Neural cell (in vitro differentiated cells): ENCODE data around the gene AICDA. TPM values are rescaled to one million over a fixed set of nuclear protein-coding genes. Genes with fewer than 3 reads are reported as not detected.

Experiments
- H2AFZ ChIP-seq: fragments of 200-600, 300-800 bp; sonication (generic), shearing (Covaris generic); 2 replicates; pipeline ENCODE4 v1.6.0; 2014; ENCODE audit warnings: low read depth, mild to moderate bottlenecking, antibody characterized with exemption, low read length, moderate library complexity
- H3F3A ChIP-seq: fragments of 200-600 bp; shearing (Covaris generic); 2 replicates; pipeline ENCODE4 v1.6.1; 2016; ENCODE audit warnings: mild to moderate bottlenecking, moderate library complexity, mixed read lengths, antibody characterized with exemption, low read length; ENCODE audit not compliant: insufficient read depth, poor library complexity, severe bottlenecking
- H3K27ac ChIP-seq: fragments of 200-600, 300-800 bp; sonication (generic), shearing (Covaris generic); 2 replicates; pipeline ENCODE4 v1.5.1; 2014; ENCODE audit warnings: mild to moderate bottlenecking, low read length, moderate library complexity
- H3K27me3 ChIP-seq: fragments of 300-800, 200-600 bp; sonication (generic), shearing (Covaris generic); 2 replicates; pipeline ENCODE4 v1.6.0; 2014; ENCODE audit warnings: mild to moderate bottlenecking, low read depth, low read length, moderate library complexity; ENCODE audit not compliant: insufficient read depth
- H3K36me3 ChIP-seq: fragments of 300-800, 200-600 bp; sonication (generic), shearing (Covaris generic); 2 replicates; pipeline ENCODE4 v1.5.1; 2014; ENCODE audit warnings: mild to moderate bottlenecking, antibody characterized with exemption, low read length, moderate library complexity; ENCODE audit not compliant: insufficient read depth
- H3K4me2 ChIP-seq: fragments of 300-800, 200-600 bp; sonication (generic), shearing (Covaris generic); 2 replicates; pipeline ENCODE4 v1.6.0; 2014; ENCODE audit warnings: mild to moderate bottlenecking, low read length
- H3K4me3 ChIP-seq: fragments of 300-800, 200-600 bp; sonication (generic), shearing (Covaris generic); 2 replicates; pipeline ENCODE4 v1.5.1; 2014; ENCODE audit warnings: mild to moderate bottlenecking, low read length, moderate library complexity
- H3K79me2 ChIP-seq: fragments of 200-600 bp; shearing (Covaris generic); replicated peaks from 2 replicates; pipeline ENCODE4 v1.6.0; 2014; ENCODE audit warnings: mild to moderate bottlenecking, low read length, moderate library complexity; ENCODE audit not compliant: insufficient read depth
- H3K9ac ChIP-seq: fragments of 300-800, 200-600 bp; sonication (generic), shearing (Covaris generic); 2 replicates; pipeline ENCODE4 v1.6.1; 2016; ENCODE audit warnings: mild to moderate bottlenecking, low read length, mixed read lengths
- H3K9me2 ChIP-seq: fragments of 200-600 bp; shearing (Covaris generic); 2 replicates; pipeline ENCODE4 v1.6.1; 2016; ENCODE audit warnings: mild to moderate bottlenecking, low read length, mixed read lengths; ENCODE audit not compliant: insufficient read depth
- H3K9me3 ChIP-seq: fragments of 200-600, 300-800 bp; sonication (generic), shearing (Covaris generic); 2 replicates; pipeline ENCODE4 v1.6.1; 2016; ENCODE audit warnings: mild to moderate bottlenecking, mixed run types, low read length, moderate library complexity, mixed read lengths
- H4K20me1 ChIP-seq: fragments of 200-600 bp; shearing (Covaris generic); 2 replicates; pipeline ENCODE4 v1.6.1; 2016; ENCODE audit warnings: mild to moderate bottlenecking, mixed run types; ENCODE audit not compliant: insufficient read depth
- CTCF ChIP-seq: fragments of 450-650 bp; IDR thresholded peaks from 2 replicates; pipeline ENCODE4 v1.5.1; 2014; ENCODE audit warnings: antibody characterized with exemption, mild to moderate bottlenecking, moderate library complexity; ENCODE audit not compliant: poor library complexity, severe bottlenecking
- EP300 ChIP-seq: fragments of 450-650 bp; conservative IDR thresholded peaks from 2 replicates; pipeline ENCODE4 v1.6.1; 2014; ENCODE audit warnings: antibody characterized with exemption, mild to moderate bottlenecking, moderate library complexity; ENCODE audit not compliant: poor library complexity, severe bottlenecking
- EZH2 ChIP-seq: fragments of 200-600, 300-800 bp; shearing (Covaris generic), sonication (generic); IDR thresholded peaks from 2 replicates; pipeline ENCODE4 v1.6.1; 2014; ENCODE audit warnings: antibody characterized with exemption, low read length, borderline replicate concordance, mild to moderate bottlenecking; ENCODE audit not compliant: insufficient read depth, poor library complexity, severe bottlenecking
- MXI1 ChIP-seq: fragments of 450-650 bp; conservative IDR thresholded peaks from 2 replicates; pipeline ENCODE4 v1.6.1; 2014; ENCODE audit warnings: antibody characterized with exemption, mild to moderate bottlenecking; ENCODE audit not compliant: poor library complexity, severe bottlenecking
- POLR2AphosphoS5 ChIP-seq: IDR thresholded peaks from 2 replicates; pipeline ENCODE4 v1.6.1; 2012
- RAD21 ChIP-seq: fragments of 450-650 bp; conservative IDR thresholded peaks from 2 replicates; pipeline ENCODE4 v1.6.1; 2014; ENCODE audit warnings: antibody characterized with exemption, mild to moderate bottlenecking, moderate library complexity
- SMC3 ChIP-seq: fragments of 450-650 bp; conservative IDR thresholded peaks from 2 replicates; pipeline ENCODE4 v1.6.1; 2014; ENCODE audit warnings: antibody characterized with exemption, mild to moderate bottlenecking, moderate library complexity; ENCODE audit not compliant: poor library complexity
- TAF1 ChIP-seq: IDR thresholded peaks from 2 replicates; pipeline ENCODE4 v1.6.1; 2012; ENCODE audit warnings: low read depth
- polyA plus RNA-seq: library from polyadenylated mRNA; depleted of rRNA; stranded (reverse); fragments of >200 nt; gene quantifications from 2 replicates; pipeline ENCODE4 v1.2.3, GENCODE V29; 2014
- TF ChIP-seq, protein P1 (sequence below): IDR thresholded peaks from 2 replicates; pipeline ENCODE4 v1.6.1; 2012; ENCODE audit warnings: borderline replicate concordance

The AICDA gene
- polyA plus RNA-seq, 1 donor from 2014 or later: not detected

DNA sequence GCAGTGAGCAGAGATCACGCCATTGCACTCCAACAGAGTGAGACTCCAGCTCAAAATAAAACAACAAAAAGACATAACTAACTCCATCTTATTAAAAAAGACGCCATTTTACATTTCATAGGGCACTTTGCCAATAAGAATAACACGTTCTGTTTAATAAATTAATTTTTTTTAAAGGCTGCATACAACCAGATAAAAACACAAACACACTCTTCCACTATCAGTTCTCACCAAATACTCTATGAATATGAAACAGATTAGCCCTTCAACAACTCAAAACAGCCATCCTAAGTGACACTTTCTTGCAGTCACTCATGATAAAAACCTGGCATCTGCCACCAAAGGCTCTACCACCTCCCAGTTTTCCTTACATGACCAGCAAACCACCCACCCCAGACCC, 16.1 kb downstream of the AICDA start:
- H3K4me3 ChIP-seq: no peak overlapping the region
- no peaks in the 10 kb centered on the region for H4K20me1 ChIP-seq
- H2AFZ ChIP-seq: no peak overlapping the region
- no peak overlapping the region for H3K27ac ChIP-seq
- no peak overlapping the region for H3K9ac ChIP-seq
- no peak for TF ChIP-seq MXI1
- TF ChIP-seq EZH2: no peak
- no peak for TF ChIP-seq RAD21
- TF ChIP-seq CTCF: no peak
- no peak for TF ChIP-seq EP300
- TF ChIP-seq TAF1: no peak
- TF ChIP-seq SMC3: no peak
- no peak for TF ChIP-seq POLR2AphosphoS5
- H3K79me2 ChIP-seq: no peaks in the 10 kb centered on the region
- no peaks in the 10 kb centered on the region for H3K9me2 ChIP-seq
- H3K4me2 ChIP-seq: no peak overlapping the region
- no peaks in the 10 kb centered on the region for H3K27me3 ChIP-seq
- no peaks in the 10 kb centered on the region for H3K36me3 ChIP-seq
- no peaks in the 10 kb centered on the region for H3F3A ChIP-seq
- H3K9me3 ChIP-seq: no peaks in the 10 kb centered on the region

DNA sequence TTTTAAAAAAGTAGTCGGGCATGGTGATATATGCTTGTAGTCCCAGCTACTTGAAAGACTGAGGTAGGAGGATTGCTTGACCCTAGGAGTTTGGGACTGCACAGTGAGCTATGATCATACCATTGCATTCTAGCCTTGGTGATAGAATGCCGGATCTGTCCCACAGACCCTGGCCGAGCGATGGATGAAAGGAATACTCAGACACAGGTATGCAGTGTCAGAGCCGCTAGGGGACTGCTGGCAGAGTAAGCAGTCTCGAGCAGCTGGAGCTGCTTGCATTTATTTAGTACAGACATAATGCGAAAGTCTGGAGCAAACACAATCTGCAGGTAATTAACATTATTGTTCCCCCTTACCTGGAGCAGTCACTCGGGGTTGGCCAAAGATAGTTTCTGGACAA, 18.6 kb downstream of the AICDA start:
- Histone ChIP-seq H3K9me3 (no peaks in the 10 kb centered on the region), H4K20me1 (no peaks in the 10 kb centered on the region), H3K4me2 (no peak overlapping the region), H3K27me3 (no peaks in the 10 kb centered on the region), H3K4me3 (no peak overlapping the region), H3K36me3 (no peaks in the 10 kb centered on the region), H3F3A (no peaks in the 10 kb centered on the region), H3K9me2 (no peaks in the 10 kb centered on the region), H3K9ac (no peak overlapping the region), H3K79me2 (no peaks in the 10 kb centered on the region), H2AFZ (no peak overlapping the region), H3K27ac (no peak overlapping the region)
- no peak for TF ChIP-seq CTCF
- no peak for TF ChIP-seq MXI1
- no peak for TF ChIP-seq SMC3
- no peak for TF ChIP-seq POLR2AphosphoS5
- TF ChIP-seq EZH2: no peak
- no peak for TF ChIP-seq RAD21
- no peak for TF ChIP-seq EP300
- TF ChIP-seq, protein P1, sequence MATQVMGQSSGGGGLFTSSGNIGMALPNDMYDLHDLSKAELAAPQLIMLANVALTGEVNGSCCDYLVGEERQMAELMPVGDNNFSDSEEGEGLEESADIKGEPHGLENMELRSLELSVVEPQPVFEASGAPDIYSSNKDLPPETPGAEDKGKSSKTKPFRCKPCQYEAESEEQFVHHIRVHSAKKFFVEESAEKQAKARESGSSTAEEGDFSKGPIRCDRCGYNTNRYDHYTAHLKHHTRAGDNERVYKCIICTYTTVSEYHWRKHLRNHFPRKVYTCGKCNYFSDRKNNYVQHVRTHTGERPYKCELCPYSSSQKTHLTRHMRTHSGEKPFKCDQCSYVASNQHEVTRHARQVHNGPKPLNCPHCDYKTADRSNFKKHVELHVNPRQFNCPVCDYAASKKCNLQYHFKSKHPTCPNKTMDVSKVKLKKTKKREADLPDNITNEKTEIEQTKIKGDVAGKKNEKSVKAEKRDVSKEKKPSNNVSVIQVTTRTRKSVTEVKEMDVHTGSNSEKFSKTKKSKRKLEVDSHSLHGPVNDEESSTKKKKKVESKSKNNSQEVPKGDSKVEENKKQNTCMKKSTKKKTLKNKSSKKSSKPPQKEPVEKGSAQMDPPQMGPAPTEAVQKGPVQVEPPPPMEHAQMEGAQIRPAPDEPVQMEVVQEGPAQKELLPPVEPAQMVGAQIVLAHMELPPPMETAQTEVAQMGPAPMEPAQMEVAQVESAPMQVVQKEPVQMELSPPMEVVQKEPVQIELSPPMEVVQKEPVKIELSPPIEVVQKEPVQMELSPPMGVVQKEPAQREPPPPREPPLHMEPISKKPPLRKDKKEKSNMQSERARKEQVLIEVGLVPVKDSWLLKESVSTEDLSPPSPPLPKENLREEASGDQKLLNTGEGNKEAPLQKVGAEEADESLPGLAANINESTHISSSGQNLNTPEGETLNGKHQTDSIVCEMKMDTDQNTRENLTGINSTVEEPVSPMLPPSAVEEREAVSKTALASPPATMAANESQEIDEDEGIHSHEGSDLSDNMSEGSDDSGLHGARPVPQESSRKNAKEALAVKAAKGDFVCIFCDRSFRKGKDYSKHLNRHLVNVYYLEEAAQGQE: no peak
- TF ChIP-seq TAF1: no peak
